ENCODE data around the gene FOXL1. TPM values are rescaled to one million over a fixed set of nuclear protein-coding genes. Genes with fewer than 3 reads are reported as not detected.
A peak's percentile ranks its signal among the peaks of the same experiment; 100 is the strongest.

FOXL1 gene
- total RNA-seq, 1 donor = 2.5 TPM

GRCh38 chr16:86601356-86601755 lies 23.0 kb downstream of the FOXL1 start:
- Histone ChIP-seq H3K4me3 (ENCODE audit: insufficient read depth, low read length) (no peak overlapping the region), H3K4me1 (ENCODE audit: insufficient read depth, low read length) (no peaks in the 10 kb centered on the region), H2AFZ (ENCODE audit: low read length) (no peak overlapping the region)

DNA sequence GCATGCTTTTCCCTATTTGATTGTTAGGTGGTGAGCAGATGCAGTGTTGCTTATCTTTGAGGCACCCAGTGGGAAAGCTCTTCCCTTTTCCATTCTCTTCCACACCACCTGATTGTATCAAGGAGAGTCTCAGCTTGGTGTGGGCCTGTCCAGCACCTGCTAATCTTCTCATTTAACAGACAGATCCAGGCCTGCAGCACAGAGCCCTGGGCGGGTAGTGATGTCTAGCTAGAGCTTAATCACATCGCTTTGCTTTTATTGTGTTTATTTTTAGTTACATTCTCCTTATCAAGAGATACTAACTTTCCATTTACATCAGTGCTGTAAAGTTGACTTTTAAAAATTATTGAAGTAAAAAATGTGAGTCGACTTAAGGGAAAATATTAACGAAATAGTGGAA lies 24.2 kb downstream of the FOXL1 start:
- H3K9me3 ChIP-seq (ENCODE audit: low read depth, low read length) = no peaks in the 10 kb centered on the region
- H4K20me1 ChIP-seq (ENCODE audit: insufficient read depth, low read length) = no peaks in the 10 kb centered on the region
- H3K36me3 ChIP-seq (ENCODE audit: insufficient read depth, low read length) = peaks cover 2% of the 10 kb centered on the region
- H3K4me3 ChIP-seq (ENCODE audit: insufficient read depth, low read length) = no peak overlapping the region
- no peak overlapping the region for H2AFZ ChIP-seq (ENCODE audit: low read length)
- no peak overlapping the region for H3K4me2 ChIP-seq (ENCODE audit: insufficient read depth, low read length)
- H3K4me1 ChIP-seq (ENCODE audit: insufficient read depth, low read length) = no peaks in the 10 kb centered on the region
- no peaks in the 10 kb centered on the region for H3K79me2 ChIP-seq (ENCODE audit: insufficient read depth, low read length)
- TF ChIP-seq, protein P1, sequence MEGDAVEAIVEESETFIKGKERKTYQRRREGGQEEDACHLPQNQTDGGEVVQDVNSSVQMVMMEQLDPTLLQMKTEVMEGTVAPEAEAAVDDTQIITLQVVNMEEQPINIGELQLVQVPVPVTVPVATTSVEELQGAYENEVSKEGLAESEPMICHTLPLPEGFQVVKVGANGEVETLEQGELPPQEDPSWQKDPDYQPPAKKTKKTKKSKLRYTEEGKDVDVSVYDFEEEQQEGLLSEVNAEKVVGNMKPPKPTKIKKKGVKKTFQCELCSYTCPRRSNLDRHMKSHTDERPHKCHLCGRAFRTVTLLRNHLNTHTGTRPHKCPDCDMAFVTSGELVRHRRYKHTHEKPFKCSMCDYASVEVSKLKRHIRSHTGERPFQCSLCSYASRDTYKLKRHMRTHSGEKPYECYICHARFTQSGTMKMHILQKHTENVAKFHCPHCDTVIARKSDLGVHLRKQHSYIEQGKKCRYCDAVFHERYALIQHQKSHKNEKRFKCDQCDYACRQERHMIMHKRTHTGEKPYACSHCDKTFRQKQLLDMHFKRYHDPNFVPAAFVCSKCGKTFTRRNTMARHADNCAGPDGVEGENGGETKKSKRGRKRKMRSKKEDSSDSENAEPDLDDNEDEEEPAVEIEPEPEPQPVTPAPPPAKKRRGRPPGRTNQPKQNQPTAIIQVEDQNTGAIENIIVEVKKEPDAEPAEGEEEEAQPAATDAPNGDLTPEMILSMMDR (IDR thresholded peaks at IDR 0.05; ENCODE audit: extremely low read depth, low read depth, low read length) = no peak
- H3K27me3 ChIP-seq (ENCODE audit: insufficient read depth, low read length) = no peaks in the 10 kb centered on the region
- no peak overlapping the region for H3K27ac ChIP-seq (ENCODE audit: low read depth, low read length)
- no peak for DNase-seq (ENCODE audit: insufficient read length, low spot score, missing footprints)

More at GRCh38 chr16:86601356-86601755, 23.0 kb downstream of the FOXL1 start:
- DNase-seq (ENCODE audit: insufficient read length, low spot score, missing footprints) = peak; percentile 23
- H3K27me3 ChIP-seq (ENCODE audit: insufficient read depth, low read length) = no peaks in the 10 kb centered on the region
- TF ChIP-seq, protein P1 (IDR thresholded peaks at IDR 0.05; ENCODE audit: extremely low read depth, low read depth, low read length) = no peak
- H3K9me3 ChIP-seq (ENCODE audit: low read depth, low read length) = no peaks in the 10 kb centered on the region
- H3K4me2 ChIP-seq (ENCODE audit: insufficient read depth, low read length) = no peak overlapping the region
- peaks cover 2% of the 10 kb centered on the region for H3K36me3 ChIP-seq (ENCODE audit: insufficient read depth, low read length)
- no peaks in the 10 kb centered on the region for H3K79me2 ChIP-seq (ENCODE audit: insufficient read depth, low read length)
- H3K27ac ChIP-seq (ENCODE audit: low read depth, low read length) = no peak overlapping the region
- H4K20me1 ChIP-seq (ENCODE audit: insufficient read depth, low read length) = no peaks in the 10 kb centered on the region

- TF ChIP-seq, protein P1 (IDR thresholded peaks at IDR 0.05; ENCODE audit: extremely low read depth, low read depth, low read length) = no peak
- Histone ChIP-seq H3K27ac (ENCODE audit: low read depth, low read length) (no peak overlapping the region), H3K36me3 (ENCODE audit: insufficient read depth, low read length) (peaks cover 2% of the 10 kb centered on the region), H3K4me1 (ENCODE audit: insufficient read depth, low read length) (peaks cover 17% of the 10 kb centered on the region), H3K27me3 (ENCODE audit: insufficient read depth, low read length) (no peaks in the 10 kb centered on the region), H3K9me3 (ENCODE audit: low read depth, low read length) (no peaks in the 10 kb centered on the region), H4K20me1 (ENCODE audit: insufficient read depth, low read length) (no peaks in the 10 kb centered on the region), H3K4me3 (ENCODE audit: insufficient read depth, low read length) (no peak overlapping the region), H2AFZ (ENCODE audit: low read length) (no peak overlapping the region), H3K79me2 (ENCODE audit: insufficient read depth, low read length) (no peaks in the 10 kb centered on the region), H3K4me2 (ENCODE audit: insufficient read depth, low read length) (no peak overlapping the region)
- no peak for DNase-seq (ENCODE audit: insufficient read length, low spot score, missing footprints)
These were observed 26.3 kb downstream of the FOXL1 start for GRCh38 chr16:86604436-86605193.

DNA sequence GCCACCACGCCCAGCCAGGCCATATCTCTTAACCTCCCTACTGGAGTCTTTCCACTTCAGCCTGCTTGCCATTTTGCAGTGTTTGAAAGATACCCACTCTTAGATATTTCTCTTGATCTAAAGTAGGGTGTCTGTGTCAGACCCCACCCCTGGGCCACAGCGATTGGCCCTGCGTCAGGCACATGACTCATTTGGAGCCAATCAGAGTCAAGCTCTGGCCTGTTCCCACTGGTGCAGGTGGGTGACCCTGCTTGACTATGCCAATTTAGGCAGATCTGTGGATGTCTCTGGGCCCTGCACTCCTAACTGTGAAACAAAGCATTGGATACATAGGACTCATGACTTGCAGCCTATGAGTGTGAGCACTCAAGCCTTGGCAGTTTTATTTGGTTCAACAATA lies 27.6 kb downstream of the FOXL1 start:
- Histone ChIP-seq H3K4me3 (ENCODE audit: insufficient read depth, low read length) (no peak overlapping the region), H3K36me3 (ENCODE audit: insufficient read depth, low read length) (peaks cover 2% of the 10 kb centered on the region), H3K27ac (ENCODE audit: low read depth, low read length) (no peak overlapping the region), H3K4me2 (ENCODE audit: insufficient read depth, low read length) (no peak overlapping the region), H3K9me3 (ENCODE audit: low read depth, low read length) (no peaks in the 10 kb centered on the region), H4K20me1 (ENCODE audit: insufficient read depth, low read length) (no peaks in the 10 kb centered on the region), H2AFZ (ENCODE audit: low read length) (no peak overlapping the region), H3K27me3 (ENCODE audit: insufficient read depth, low read length) (no peaks in the 10 kb centered on the region), H3K4me1 (ENCODE audit: insufficient read depth, low read length) (peaks cover 31% of the 10 kb centered on the region), H3K79me2 (ENCODE audit: insufficient read depth, low read length) (peaks cover 12% of the 10 kb centered on the region)
- TF ChIP-seq, protein P1 (IDR thresholded peaks at IDR 0.05; ENCODE audit: extremely low read depth, low read depth, low read length) = no peak
- no peak for DNase-seq (ENCODE audit: insufficient read length, low spot score, missing footprints)

All from osteoblast (primary cell).